ENCODE measurements around the gene PTPRD.

PTPRD gene

DNA sequence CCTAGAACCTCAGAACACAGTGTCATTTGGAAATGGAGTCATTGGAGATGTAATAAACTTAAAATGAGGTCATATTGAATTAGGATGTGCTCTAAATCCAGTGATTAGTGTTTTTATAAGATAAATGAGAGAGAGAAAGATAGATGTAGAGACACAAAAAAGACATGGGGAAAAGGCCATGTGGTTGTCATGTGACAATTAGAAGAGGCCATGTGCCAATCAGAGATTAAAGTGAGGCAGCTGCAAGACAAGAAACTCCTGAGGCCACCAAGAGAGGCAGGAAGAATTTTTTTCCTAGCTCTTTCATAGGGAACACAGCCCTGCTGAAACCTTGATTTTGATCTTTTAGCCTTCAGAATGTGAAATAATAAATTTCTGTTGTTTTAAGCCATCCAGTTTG, 1307.2 kb downstream of the PTPRD start:
- DNase-seq (ENCODE audit: insufficient read length) (no peak), FAIRE-seq (no peak)
- TF ChIP-seq POLR2AphosphoS5 (IDR thresholded peaks at IDR 0.05; ENCODE audit: low read depth, low read length) (no peak), TAF1 (IDR thresholded peaks at IDR 0.05; ENCODE audit: borderline replicate concordance, low read depth, low read length) (no peak), POLR2A (IDR thresholded peaks at IDR 0.05; ENCODE audit: low read depth, low read length) (no peak)

DNA sequence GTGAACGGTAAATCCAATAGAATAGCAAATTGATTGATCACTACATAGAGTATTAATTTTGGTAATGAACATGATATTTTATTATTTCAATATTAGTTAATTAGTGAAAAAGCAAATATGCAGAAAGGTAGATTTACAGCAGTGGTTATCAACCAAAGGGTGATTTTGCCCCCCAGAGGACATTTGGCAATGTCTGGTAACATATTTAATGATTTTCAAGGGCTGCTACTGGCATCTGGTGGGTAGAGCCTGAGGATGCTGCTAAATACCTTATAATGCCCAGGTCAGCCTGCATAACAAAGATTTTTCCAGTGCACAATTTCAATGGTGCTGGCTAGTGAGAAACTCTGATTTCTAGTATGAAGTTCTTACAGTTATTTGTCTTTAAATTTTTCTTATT, 1313.7 kb downstream of the PTPRD start:
- TF ChIP-seq TAF1 (IDR thresholded peaks at IDR 0.05; ENCODE audit: borderline replicate concordance, low read depth, low read length), result no peak
- TF ChIP-seq POLR2AphosphoS5 (IDR thresholded peaks at IDR 0.05; ENCODE audit: low read depth, low read length), result no peak
- TF ChIP-seq POLR2A (IDR thresholded peaks at IDR 0.05; ENCODE audit: low read depth, low read length), result no peak
- DNase-seq (ENCODE audit: insufficient read length) (no peak), FAIRE-seq (no peak)

DNA sequence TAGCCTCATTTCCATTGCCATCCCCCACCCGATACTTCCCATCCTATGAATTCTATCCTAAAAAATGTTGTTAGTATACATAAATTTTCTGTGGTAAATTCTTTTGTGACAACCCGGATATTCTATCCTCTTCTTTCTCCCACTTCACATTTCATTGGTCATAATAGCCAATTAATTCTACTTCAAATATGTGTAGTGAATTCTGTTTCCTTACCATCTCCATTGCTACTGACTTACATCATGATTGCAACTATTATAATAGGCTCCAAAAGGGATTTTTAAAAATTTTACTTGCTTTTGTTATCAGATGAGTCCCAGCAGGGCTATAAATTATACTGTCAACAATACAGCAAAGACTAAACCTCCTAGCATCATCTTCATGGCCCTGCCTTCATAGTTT, 1326.8 kb downstream of the PTPRD start:
- FAIRE-seq, result no peak
- no peak for DNase-seq (ENCODE audit: insufficient read length)
- no peak for TF ChIP-seq POLR2AphosphoS5 (IDR thresholded peaks at IDR 0.05; ENCODE audit: low read depth, low read length)
- no peak for TF ChIP-seq POLR2A (IDR thresholded peaks at IDR 0.05; ENCODE audit: low read depth, low read length)
- no peak for TF ChIP-seq TAF1 (IDR thresholded peaks at IDR 0.05; ENCODE audit: borderline replicate concordance, low read depth, low read length)

DNA sequence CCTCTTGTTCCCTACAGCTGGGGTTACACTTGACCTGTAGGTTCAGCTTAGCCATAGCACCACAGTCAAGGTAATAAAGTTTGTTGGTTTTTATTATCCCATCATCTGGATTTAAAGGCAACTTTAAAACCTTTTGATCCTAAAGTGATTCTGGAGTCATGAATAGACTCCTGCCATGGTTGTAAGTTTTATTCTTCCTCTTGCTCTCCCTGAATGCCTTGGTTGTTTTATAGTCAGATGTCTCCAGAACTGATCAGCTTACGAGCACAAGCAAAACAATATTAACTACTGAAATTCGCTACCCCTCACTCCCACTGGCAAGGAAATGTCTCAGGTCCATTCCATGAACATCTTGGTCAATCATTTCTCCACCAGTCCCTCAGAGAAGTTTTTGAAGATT, 1328.6 kb downstream of the PTPRD start:
- no peak for FAIRE-seq
- no peak for DNase-seq (ENCODE audit: insufficient read length)
- TF ChIP-seq POLR2AphosphoS5 (IDR thresholded peaks at IDR 0.05; ENCODE audit: low read depth, low read length) (no peak), TAF1 (IDR thresholded peaks at IDR 0.05; ENCODE audit: borderline replicate concordance, low read depth, low read length) (no peak), POLR2A (IDR thresholded peaks at IDR 0.05; ENCODE audit: low read depth, low read length) (no peak)

DNA sequence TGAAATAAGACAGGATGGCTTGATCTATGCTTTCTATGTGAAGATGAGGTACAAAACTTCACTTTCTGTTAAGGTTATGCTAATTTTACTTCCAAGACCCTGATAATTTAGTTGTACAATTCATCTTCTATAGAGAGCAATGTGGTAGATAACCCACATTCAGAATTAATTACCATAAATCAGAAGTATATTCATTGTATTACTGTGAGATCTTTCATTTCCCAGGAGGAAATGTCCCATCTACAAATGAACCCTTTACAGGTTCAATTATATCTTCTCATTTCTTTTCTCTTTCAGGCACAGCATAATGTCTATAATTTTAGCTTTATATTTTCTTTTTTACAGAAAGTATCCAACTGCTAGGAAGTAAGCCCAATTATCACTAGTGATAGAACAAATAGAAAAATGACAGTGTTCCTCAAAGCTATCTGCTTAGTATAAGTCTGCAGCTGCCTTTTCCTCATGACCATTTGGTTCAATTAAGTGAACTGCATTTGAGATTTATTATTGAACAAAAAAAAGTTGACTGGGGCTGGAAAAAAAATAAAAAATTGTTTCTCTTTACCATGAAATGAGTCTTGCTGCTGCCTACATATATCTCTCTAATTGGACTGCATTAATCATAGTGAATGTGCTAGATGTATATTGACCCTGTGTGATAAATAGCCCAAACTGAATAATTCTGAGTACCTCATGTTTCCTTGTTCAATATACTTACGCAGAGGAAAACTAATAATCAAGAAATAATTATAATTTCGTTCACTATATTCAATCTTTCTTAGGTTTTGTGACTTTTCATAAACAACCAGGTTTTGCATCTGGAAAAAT, 1329.4 kb downstream of the PTPRD start:
- no peak for DNase-seq (ENCODE audit: insufficient read length)
- TF ChIP-seq POLR2A (IDR thresholded peaks at IDR 0.05; ENCODE audit: low read depth, low read length) (no peak), POLR2AphosphoS5 (IDR thresholded peaks at IDR 0.05; ENCODE audit: low read depth, low read length) (no peak), TAF1 (IDR thresholded peaks at IDR 0.05; ENCODE audit: borderline replicate concordance, low read depth, low read length) (no peak)
- FAIRE-seq, result no peak

DNA sequence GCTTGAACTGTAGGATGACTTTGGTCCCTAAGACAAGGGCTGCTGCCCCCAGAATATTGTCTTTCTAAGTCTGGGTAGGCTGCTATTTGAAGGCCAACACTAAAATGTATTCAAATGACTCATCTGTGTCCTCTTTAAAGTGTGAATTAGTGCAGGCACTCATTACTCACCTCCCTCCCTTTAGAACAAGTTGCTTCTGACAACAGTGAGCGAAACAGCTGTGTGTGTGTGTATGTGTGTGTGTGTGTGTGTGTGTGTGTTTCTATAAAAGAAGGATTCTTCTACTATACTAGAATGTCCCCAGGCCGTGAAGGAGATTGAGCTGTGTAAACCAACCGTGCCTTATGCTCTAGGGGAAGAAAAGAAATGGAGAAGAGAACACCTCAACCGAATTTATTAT, 1337.2 kb downstream of the PTPRD start:
- TF ChIP-seq TAF1 (IDR thresholded peaks at IDR 0.05; ENCODE audit: borderline replicate concordance, low read depth, low read length) (no peak), POLR2AphosphoS5 (IDR thresholded peaks at IDR 0.05; ENCODE audit: low read depth, low read length) (no peak), POLR2A (IDR thresholded peaks at IDR 0.05; ENCODE audit: low read depth, low read length) (no peak)
- DNase-seq (ENCODE audit: insufficient read length) (no peak), FAIRE-seq (no peak)

DNA sequence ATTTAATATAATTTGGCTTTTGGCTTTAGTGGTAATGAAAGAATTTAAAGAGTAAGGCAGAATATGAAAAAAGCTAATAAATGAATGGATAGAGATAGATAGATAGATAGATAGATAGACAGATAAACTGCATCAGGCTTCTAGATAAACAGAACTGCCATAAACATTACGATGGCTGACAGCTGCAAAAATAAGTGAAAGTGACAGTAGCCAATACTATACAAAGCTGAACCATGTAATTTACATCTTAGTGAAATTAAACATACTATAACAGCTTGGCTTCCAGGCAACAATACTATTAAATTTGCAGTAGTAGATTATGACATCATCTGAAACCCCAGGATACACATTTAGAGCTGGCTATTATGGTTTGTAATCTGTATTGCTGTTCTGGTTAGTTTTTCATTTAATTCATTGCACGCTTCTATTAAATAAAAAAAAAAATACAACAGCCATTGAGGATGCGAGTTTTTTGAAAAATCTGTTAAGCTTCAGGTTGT, 1354.8 kb downstream of the PTPRD start:
- DNase-seq (ENCODE audit: insufficient read length), result no peak
- no peak for TF ChIP-seq TAF1 (IDR thresholded peaks at IDR 0.05; ENCODE audit: borderline replicate concordance, low read depth, low read length)
- TF ChIP-seq POLR2AphosphoS5 (IDR thresholded peaks at IDR 0.05; ENCODE audit: low read depth, low read length), result no peak
- no peak for TF ChIP-seq POLR2A (IDR thresholded peaks at IDR 0.05; ENCODE audit: low read depth, low read length)
- no peak for FAIRE-seq

DNA sequence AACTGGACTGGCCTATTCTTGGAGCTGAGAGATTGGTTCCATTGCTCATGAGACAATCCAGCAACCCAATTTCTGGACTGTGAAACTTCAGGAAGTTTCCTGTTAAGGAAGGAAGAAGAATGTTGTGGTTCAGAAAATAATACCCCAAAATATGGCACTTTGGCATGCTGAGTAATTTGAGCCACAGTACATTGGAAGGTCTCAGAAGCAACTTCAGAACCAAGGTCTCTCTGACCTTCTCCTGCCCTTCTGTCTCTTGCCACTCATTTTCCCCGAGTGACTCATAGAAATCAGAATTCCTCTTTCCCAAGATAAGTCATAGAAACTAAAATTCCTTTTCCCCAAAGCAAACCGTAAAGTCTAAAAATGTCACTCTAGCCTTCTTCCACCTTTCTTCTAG, 1366.1 kb downstream of the PTPRD start:
- TF ChIP-seq POLR2AphosphoS5 (IDR thresholded peaks at IDR 0.05; ENCODE audit: low read depth, low read length) (no peak), POLR2A (IDR thresholded peaks at IDR 0.05; ENCODE audit: low read depth, low read length) (no peak), TAF1 (IDR thresholded peaks at IDR 0.05; ENCODE audit: borderline replicate concordance, low read depth, low read length) (no peak)
- DNase-seq (ENCODE audit: insufficient read length) (no peak), FAIRE-seq (no peak)

DNA sequence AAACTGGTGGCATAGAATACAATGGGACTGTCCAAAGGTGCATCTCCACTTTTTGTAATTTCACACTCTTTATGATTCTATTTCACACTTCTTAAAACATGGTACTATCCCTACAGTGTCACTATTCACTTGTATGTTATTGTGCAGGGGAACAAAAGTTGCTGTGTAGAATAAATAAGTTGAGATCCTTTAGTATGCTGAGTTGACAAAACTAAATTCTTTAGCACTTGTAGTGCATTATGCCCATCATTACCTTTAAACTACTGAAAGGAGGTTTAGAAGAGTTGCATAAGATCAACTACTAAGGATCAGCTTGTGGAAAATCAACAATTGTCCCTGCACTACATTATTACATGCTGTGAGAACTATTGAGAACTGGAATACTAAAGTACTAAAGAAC, 1380.9 kb downstream of the PTPRD start:
- no peak for FAIRE-seq
- TF ChIP-seq TAF1 (IDR thresholded peaks at IDR 0.05; ENCODE audit: borderline replicate concordance, low read depth, low read length), result no peak
- no peak for TF ChIP-seq POLR2A (IDR thresholded peaks at IDR 0.05; ENCODE audit: low read depth, low read length)
- TF ChIP-seq POLR2AphosphoS5 (IDR thresholded peaks at IDR 0.05; ENCODE audit: low read depth, low read length), result no peak
- no peak for DNase-seq (ENCODE audit: insufficient read length)

DNA sequence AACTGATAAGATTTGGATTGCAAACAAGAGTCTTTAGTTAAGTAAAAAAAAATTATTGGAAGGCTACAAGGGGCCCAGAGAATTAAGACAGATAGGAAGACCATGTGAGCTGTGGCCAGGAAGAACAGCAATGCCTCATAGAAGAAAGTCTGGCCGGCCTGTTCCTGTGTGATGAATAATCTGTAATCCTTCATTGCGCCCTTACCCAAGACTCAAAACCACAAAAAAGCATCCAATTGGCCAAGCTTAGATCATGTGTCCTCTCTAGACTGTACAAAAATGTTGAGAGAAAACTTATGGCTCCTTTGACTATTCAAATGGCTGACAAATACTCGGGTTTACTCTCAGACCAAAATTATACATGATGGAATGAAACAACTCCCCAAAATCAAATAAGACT, 1383.5 kb downstream of the PTPRD start:
- FAIRE-seq, result no peak
- TF ChIP-seq TAF1 (IDR thresholded peaks at IDR 0.05; ENCODE audit: borderline replicate concordance, low read depth, low read length) (no peak), POLR2A (IDR thresholded peaks at IDR 0.05; ENCODE audit: low read depth, low read length) (no peak), POLR2AphosphoS5 (IDR thresholded peaks at IDR 0.05; ENCODE audit: low read depth, low read length) (no peak)

DNA sequence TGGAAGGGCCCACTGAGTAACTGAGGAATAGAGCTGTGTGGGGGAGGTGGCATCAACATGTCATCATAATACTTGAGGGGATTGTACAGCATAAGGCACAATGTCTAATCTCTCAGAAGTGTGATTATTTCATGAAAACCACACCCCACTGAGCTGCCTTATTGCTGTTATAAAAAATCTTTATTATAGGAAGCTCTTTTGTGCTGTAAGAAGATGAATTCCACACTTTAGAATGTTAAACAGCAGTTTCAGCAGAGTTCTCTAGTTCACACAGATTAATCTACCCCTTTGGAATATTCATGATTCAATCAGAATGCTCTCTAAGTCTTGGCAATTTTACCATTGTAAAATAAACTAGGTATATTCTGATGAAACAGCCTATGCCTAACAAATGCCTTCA, 1389.6 kb downstream of the PTPRD start:
- TF ChIP-seq POLR2A (IDR thresholded peaks at IDR 0.05; ENCODE audit: low read depth, low read length), result no peak
- no peak for TF ChIP-seq TAF1 (IDR thresholded peaks at IDR 0.05; ENCODE audit: borderline replicate concordance, low read depth, low read length)
- TF ChIP-seq POLR2AphosphoS5 (IDR thresholded peaks at IDR 0.05; ENCODE audit: low read depth, low read length), result no peak
- DNase-seq (ENCODE audit: insufficient read length), result no peak
- no peak for FAIRE-seq

More for the DNA sequence above, 1383.5 kb downstream of the PTPRD start:
- no peak for DNase-seq (ENCODE audit: insufficient read length)

DNA sequence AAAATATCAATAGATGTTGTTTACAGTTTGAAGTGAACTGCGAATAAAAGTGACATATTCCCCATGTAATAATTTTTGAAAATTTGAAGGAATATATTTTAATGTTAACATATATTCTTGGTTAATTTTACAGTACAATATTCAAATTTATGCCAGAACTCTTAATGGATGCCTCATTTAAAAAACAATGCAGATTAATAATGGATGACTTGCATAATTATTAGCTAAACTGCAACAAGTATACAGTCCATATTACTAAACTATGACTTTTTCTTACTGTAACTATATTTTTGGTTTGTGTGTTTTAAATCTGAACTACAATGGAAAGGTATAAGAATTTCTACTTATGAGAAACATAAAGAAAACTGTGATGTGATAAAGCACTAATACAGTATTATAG, 1390.1 kb downstream of the PTPRD start:
- DNase-seq (ENCODE audit: insufficient read length) (no peak), FAIRE-seq (no peak)
- no peak for TF ChIP-seq TAF1 (IDR thresholded peaks at IDR 0.05; ENCODE audit: borderline replicate concordance, low read depth, low read length)
- no peak for TF ChIP-seq POLR2A (IDR thresholded peaks at IDR 0.05; ENCODE audit: low read depth, low read length)
- no peak for TF ChIP-seq POLR2AphosphoS5 (IDR thresholded peaks at IDR 0.05; ENCODE audit: low read depth, low read length)

All from GM12892 (cell line).